Natural killer cell (primary cell): ENCODE measurements around the gene PGGHG. TPM values are rescaled to one million over a fixed set of nuclear protein-coding genes. Genes with fewer than 3 reads are reported as not detected.
"Not testable (repeated sequence)": the region's sequence is repeated elsewhere in the genome, so short reads cannot be mapped to it uniquely, and the experiment has no call there.

Source experiments
- ATAC-seq, 3 donors: fragments of 150-1000 bp in 2 of 3; fragments of 200-7000 bp in 1 of 3; cut with Tn5 transposase; 1 replicate in 1 of 3; 2 replicates in 2 of 3; pipeline ENCODE4 v1.10.0; 2021; ENCODE audit warnings: mild to moderate bottlenecking in 2 of 3, moderate library complexity in 2 of 3
- DNase-seq, 2 donors: peaks; one replicate each; pipeline versions ENCODE4 v3.0.0 to v3.0.0-alpha.2; 2013 to 2021; ENCODE audit warnings: mixed read lengths in 1 of 2
- H3K27ac ChIP-seq: one replicate; pipeline ENCODE4 v1.5.1; 2013; ENCODE audit warnings: mild to moderate bottlenecking, low read length
- H3K27me3 ChIP-seq: one replicate; pipeline ENCODE4 v1.6.1; 2013; ENCODE audit warnings: low read length; ENCODE audit not compliant: control insufficient read depth, insufficient read depth
- H3K36me3 ChIP-seq: one replicate; pipeline ENCODE4 v1.6.1; 2013; ENCODE audit warnings: low read length; ENCODE audit not compliant: control insufficient read depth, insufficient read depth
- H3K4me1 ChIP-seq: one replicate; pipeline ENCODE4 v1.6.1; 2013; ENCODE audit warnings: low read length; ENCODE audit not compliant: control insufficient read depth, insufficient read depth
- H3K4me3 ChIP-seq: one replicate; pipeline ENCODE4 v1.5.1; 2013; ENCODE audit warnings: low read length
- H3K9me3 ChIP-seq: one replicate; pipeline ENCODE4 v1.6.1; 2013; ENCODE audit warnings: low read length; ENCODE audit not compliant: control insufficient read depth, insufficient read depth
- H3K27ac Mint-ChIP-seq, 2 donors: one replicate each; pipeline ENCODE4 v1.8.0; 2022; ENCODE audit warnings: mild to moderate bottlenecking in 2 of 2, mixed read lengths in 2 of 2, moderate library complexity in 1 of 2
- H3K27me3 Mint-ChIP-seq, 2 donors: one replicate each; pipeline ENCODE4 v1.8.0; 2022; ENCODE audit warnings: low read depth in 2 of 2, mixed read lengths in 2 of 2
- H3K36me3 Mint-ChIP-seq: one replicate; pipeline ENCODE4 v1.8.0; 2022; ENCODE audit warnings: mixed read lengths
- H3K4me1 Mint-ChIP-seq, 2 donors: one replicate each; pipeline ENCODE4 v1.8.0; 2022; ENCODE audit warnings: mixed read lengths in 2 of 2
- H3K4me3 Mint-ChIP-seq: one replicate; pipeline ENCODE4 v1.8.0; 2022; ENCODE audit warnings: mild to moderate bottlenecking, moderate library complexity, mixed read lengths
- H3K9me3 Mint-ChIP-seq, 2 donors: one replicate each; pipeline ENCODE4 v1.8.0; 2022; ENCODE audit warnings: mixed read lengths in 2 of 2
- WGBS: methylation state at CpG from one replicate; pipeline ENCODE4 v1.1.7; 2013; ENCODE audit warnings: missing lambda C conversion rate; ENCODE audit not compliant: insufficient coverage; 5-methylcytosine and 5-hydroxymethylcytosine counted together
- intact Hi-C: fragments of 100-400 bp; cut with micrococcal nuclease; formaldehyde crosslinking; loops from one replicate; pipeline ENCODE4 v1.14.2; 2022
- total RNA-seq, 4 donors: library from RNA; stranded (reverse); fragments of 120-200 nt in 1 of 4; gene quantifications; one replicate each; pipeline versions ENCODE4 v1.2.3 to v1.2.4, GENCODE V29; 2013 to 2022
- TF ChIP-seq, protein P1 (sequence below): fragments of 200-600 bp; IDR thresholded peaks from one replicate; pipeline ENCODE4 v1.8.0; 2022; ENCODE audit warnings: antibody characterized with exemption

The PGGHG gene
- total RNA-seq, 3 donors from 2014 or later (not counting 1 experiment from before 2014, with no cell fraction given): 130 to 237 (median 153) TPM

DNA sequence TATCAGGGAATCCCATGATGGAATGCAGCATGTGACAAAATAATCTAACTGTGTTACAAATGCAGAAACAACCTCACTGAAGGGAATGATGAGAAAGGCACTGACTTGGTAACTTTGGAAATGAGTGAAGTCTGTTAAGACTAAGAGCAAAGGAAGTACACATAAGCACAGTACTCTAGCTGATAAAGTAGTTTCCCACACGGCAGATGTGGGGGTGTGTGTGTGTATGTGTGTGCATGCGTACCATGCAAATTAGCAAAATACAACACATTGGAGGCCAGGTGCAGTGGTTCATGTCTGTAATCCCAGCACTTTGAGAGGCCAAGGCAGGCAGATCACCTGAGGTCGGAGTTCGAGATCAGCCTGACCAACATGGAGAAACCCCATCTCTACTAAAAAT is 27.3 kb upstream of the PGGHG start:
- H3K27me3 ChIP-seq: no peaks in the 10 kb centered on the region
- TF ChIP-seq, protein P1, sequence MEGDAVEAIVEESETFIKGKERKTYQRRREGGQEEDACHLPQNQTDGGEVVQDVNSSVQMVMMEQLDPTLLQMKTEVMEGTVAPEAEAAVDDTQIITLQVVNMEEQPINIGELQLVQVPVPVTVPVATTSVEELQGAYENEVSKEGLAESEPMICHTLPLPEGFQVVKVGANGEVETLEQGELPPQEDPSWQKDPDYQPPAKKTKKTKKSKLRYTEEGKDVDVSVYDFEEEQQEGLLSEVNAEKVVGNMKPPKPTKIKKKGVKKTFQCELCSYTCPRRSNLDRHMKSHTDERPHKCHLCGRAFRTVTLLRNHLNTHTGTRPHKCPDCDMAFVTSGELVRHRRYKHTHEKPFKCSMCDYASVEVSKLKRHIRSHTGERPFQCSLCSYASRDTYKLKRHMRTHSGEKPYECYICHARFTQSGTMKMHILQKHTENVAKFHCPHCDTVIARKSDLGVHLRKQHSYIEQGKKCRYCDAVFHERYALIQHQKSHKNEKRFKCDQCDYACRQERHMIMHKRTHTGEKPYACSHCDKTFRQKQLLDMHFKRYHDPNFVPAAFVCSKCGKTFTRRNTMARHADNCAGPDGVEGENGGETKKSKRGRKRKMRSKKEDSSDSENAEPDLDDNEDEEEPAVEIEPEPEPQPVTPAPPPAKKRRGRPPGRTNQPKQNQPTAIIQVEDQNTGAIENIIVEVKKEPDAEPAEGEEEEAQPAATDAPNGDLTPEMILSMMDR: no peak
- H3K27ac ChIP-seq: no peak overlapping the region
- peaks cover 12% of the 10 kb centered on the region for H3K4me1 ChIP-seq
- Mint-ChIP-seq H3K9me3 (no peaks in the 10 kb centered on the region), H3K36me3 (no peaks in the 10 kb centered on the region), H3K4me3 (no peak overlapping the region), H3K27me3 (peaks cover 0 to 3% of the 10 kb centered on the region in 2 donors), H3K4me1 (peaks cover 0 to under 1% of the 10 kb centered on the region in 2 donors), H3K27ac (no peak overlapping the region)
- DNase-seq (no peak), ATAC-seq (no peak)
- H3K4me3 ChIP-seq: no peak overlapping the region
- no peaks in the 10 kb centered on the region for H3K9me3 ChIP-seq
- no peaks in the 10 kb centered on the region for H3K36me3 ChIP-seq
- 94% methylated on average over 4 of the region's 4 CpGs for WGBS
- intact Hi-C loops: no loop called here

DNA sequence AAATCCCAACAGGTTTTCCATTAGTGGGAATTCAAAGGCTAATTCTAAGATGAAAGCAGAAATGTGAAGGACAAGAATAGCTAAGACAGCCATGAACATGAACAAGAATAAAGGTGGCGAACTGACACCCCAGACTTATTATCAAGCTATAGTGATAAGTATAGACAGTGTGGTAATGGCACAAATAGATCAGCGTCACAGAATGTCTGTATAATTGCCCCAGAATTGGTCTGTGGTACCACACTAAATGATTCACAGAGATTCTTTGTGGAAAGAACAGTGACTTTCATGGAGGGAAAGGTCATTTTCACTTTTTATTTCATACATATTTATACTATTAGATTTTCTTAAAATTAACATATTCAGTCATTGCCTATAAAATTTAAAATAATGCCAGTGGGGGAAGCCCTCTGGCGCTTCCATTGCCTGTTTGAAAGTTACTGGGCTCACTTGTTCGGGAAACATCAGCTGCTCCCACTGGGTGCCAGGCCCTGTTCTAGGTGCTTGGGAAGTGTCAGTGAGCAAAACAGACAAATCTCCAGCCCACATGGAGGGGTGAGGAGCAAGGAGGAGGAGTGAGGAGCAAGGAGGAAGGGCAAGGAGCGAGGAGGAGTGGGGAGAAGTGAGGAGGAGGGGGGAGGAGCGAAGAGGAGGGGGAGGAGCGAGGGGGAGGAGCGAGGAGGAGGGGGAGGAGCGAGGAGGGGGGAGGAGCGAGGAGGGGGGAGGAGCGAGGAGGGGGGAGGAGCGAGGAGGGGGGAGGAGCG is 22.1 kb upstream of the PGGHG start:
- H3K36me3 ChIP-seq: no peaks in the 10 kb centered on the region
- H3K27ac Mint-ChIP-seq: peak overlapping the region; percentile 89 to 96
- DNase-seq (peak in 1 of 2 donors; percentile 67), ATAC-seq (peak; percentile 11 to 30 (median 28))
- peak overlapping the region; percentile 65 for H3K4me3 Mint-ChIP-seq
- no peaks in the 10 kb centered on the region for H3K9me3 ChIP-seq
- H3K27me3 ChIP-seq: no peaks in the 10 kb centered on the region
- WGBS: 75% methylated on average over 4 of the region's 13 CpGs
- no peaks in the 10 kb centered on the region for H3K36me3 Mint-ChIP-seq
- H3K9me3 Mint-ChIP-seq: no peaks in the 10 kb centered on the region
- H3K27ac ChIP-seq: peak overlapping the region; percentile 34
- no peak overlapping the region for H3K4me3 ChIP-seq
- H3K4me1 Mint-ChIP-seq: peaks cover 20 to 40% of the 10 kb centered on the region in 2 donors
- H3K4me1 ChIP-seq: peaks cover 39% of the 10 kb centered on the region
- intact Hi-C loops: loop anchor here (5.0 kb wide), 1 partner anchor 150 kb away; no protein-coding TSS in a partner anchor
- no peaks in the 10 kb centered on the region for H3K27me3 Mint-ChIP-seq
- TF ChIP-seq, protein P1: no peak

DNA sequence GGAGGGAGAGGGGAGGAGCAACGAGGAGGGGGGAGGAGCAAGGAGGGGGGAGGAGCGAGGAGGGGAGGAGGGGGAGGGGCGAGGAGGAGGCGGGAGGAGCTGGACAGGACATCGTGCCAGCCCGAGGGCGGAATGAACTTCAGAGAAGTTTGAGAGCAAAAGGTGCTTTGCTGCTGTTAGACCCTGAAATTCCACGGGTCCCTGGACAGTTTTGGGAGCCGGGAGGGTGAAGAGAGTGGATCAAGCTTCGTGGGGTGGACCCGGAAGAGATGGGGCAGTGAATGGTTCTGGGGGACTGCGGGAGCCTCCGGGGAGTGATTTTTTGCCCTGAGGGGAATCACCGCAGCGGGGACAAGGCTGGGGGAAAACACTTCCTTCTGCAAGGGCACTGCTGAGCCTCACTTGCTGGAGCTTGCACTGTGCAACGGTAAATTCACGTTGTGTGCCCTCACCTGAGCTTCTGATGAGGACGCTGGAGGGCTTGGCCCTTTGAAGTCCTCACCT is 21.4 kb upstream of the PGGHG start:
- TF ChIP-seq, protein P1: no peak
- H3K4me3 Mint-ChIP-seq: peak overlapping the region; percentile 83
- no peaks in the 10 kb centered on the region for H3K9me3 Mint-ChIP-seq
- WGBS: 15% methylated on average over 17 of the region's 18 CpGs
- no peaks in the 10 kb centered on the region for H3K36me3 Mint-ChIP-seq
- peak in 1 of 2 donors; percentile 81 for DNase-seq
- H3K36me3 ChIP-seq: no peaks in the 10 kb centered on the region
- H3K27me3 ChIP-seq: no peaks in the 10 kb centered on the region
- H3K27ac Mint-ChIP-seq: peak overlapping the region; percentile 89 to 96
- ATAC-seq: peak; percentile 27 to 51 (median 36)
- intact Hi-C loops: loop anchor here (5.0 kb wide), 1 partner anchor 150 kb away; no protein-coding TSS in a partner anchor
- no peaks in the 10 kb centered on the region for H3K9me3 ChIP-seq
- H3K4me3 ChIP-seq: peak overlapping the region; percentile 63
- H3K27ac ChIP-seq: peak overlapping the region; percentile 88
- peaks cover 20 to 40% of the 10 kb centered on the region in 2 donors for H3K4me1 Mint-ChIP-seq
- peaks cover 39% of the 10 kb centered on the region for H3K4me1 ChIP-seq
- H3K27me3 Mint-ChIP-seq: no peaks in the 10 kb centered on the region

DNA sequence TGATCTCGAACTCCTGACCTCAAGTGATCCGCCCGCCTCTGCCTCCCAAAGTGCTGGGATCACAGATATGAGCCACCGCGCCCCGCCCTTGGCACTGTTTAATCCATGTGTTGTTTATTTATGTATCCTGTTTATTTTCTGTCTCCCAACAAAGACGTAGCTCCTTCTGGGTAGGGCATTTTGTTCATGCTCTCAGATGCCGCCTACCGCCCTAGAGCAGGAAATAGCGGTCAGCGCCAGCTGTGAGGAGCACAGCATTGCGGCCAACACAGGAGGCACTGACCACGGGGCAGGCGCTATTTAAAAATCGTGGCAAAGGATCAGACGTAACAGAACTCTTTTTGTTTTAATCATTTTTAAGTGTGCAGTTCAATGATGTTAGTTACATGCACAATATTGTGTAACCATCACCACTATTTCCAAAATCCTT is 20.2 kb upstream of the PGGHG start:
- H3K27me3 Mint-ChIP-seq, H3K9me3 ChIP-seq, H3K9me3 Mint-ChIP-seq, H3K27me3 ChIP-seq, H3K36me3 Mint-ChIP-seq, H3K36me3 ChIP-seq: not testable (repeated sequence)
- Histone ChIP-seq H3K4me3 (peak overlapping the region; percentile 63), H3K27ac (peak overlapping the region; percentile 88), H3K4me1 (peaks cover 39% of the 10 kb centered on the region)
- intact Hi-C loops: loop anchor here (1.0 to 5.0 kb wide), 6 partner anchors 32 to 238 kb away; partner anchors contain the start of genes BET1L, PSMD13, RIC8A and RNH1
- Mint-ChIP-seq H3K4me1 (peaks cover 20 to 40% of the 10 kb centered on the region in 2 donors), H3K4me3 (peak overlapping the region; percentile 83), H3K27ac (peak overlapping the region; percentile 89 to 96)
- WGBS: 4% methylated on average over 15 of the region's 16 CpGs
- DNase-seq (peak; percentile 70 to 79), ATAC-seq (peak; percentile 58 to 75 (median 69))
